Measurements from ENCODE around the gene HIP1R.
"Not testable (repeated sequence)": the region's sequence is repeated elsewhere in the genome, so short reads cannot be mapped to it uniquely, and the experiment has no call there.

Gene HIP1R, protein sequence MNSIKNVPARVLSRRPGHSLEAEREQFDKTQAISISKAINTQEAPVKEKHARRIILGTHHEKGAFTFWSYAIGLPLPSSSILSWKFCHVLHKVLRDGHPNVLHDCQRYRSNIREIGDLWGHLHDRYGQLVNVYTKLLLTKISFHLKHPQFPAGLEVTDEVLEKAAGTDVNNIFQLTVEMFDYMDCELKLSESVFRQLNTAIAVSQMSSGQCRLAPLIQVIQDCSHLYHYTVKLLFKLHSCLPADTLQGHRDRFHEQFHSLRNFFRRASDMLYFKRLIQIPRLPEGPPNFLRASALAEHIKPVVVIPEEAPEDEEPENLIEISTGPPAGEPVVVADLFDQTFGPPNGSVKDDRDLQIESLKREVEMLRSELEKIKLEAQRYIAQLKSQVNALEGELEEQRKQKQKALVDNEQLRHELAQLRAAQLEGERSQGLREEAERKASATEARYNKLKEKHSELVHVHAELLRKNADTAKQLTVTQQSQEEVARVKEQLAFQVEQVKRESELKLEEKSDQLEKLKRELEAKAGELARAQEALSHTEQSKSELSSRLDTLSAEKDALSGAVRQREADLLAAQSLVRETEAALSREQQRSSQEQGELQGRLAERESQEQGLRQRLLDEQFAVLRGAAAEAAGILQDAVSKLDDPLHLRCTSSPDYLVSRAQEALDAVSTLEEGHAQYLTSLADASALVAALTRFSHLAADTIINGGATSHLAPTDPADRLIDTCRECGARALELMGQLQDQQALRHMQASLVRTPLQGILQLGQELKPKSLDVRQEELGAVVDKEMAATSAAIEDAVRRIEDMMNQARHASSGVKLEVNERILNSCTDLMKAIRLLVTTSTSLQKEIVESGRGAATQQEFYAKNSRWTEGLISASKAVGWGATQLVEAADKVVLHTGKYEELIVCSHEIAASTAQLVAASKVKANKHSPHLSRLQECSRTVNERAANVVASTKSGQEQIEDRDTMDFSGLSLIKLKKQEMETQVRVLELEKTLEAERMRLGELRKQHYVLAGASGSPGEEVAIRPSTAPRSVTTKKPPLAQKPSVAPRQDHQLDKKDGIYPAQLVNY

DNA sequence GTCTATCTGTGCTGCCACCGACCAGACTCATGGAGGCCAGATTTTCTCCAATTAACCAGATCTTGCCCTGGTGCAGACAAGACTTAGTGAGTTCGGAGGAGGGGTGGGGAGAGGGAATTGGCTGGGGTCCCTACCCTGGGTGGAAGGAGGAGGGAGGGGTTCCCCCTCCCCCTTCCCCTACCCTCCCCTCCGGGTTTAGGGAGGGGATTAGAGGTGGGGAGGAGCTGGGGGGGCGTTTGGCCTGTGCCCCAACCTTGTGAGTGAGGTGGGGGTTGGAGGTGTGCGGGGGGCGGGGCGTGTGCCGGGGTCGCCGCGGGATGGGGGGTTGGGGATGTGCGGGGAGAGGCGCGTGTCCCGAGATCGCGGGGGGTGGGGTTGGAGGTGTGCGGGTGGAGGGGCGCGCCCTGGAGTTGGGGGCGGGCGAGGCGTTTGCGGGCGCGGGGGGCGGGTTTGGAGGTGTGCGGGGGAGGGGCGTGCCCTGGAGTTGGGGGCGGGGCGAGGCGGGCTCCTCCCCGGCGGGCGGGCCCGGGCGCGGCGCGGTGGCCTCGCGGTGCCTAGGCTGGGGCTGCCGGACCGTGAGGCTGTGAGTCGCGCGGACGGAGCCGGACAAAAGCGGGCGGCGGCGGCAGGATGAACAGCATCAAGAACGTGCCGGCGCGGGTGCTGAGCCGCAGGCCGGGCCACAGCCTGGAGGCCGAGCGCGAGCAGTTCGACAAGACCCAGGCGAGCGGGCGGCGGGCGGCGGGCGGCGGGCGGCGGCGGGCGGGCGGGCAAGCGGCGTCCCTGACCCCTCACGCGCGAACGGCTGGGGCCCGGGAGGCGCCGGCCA, at the start of gene HIP1R:
Gene HIP1R, plus strand, starts transcription at position 537 of the 829 bp plus-strand sequence. Its CDS starts 94 bp downstream, at position 631.
- Mint-ChIP-seq H3K36me3 (peaks cover 11% of the 10 kb centered on the region), H3K4me1 (peaks cover 41% of the 10 kb centered on the region), H3K27me3 (no peaks in the 10 kb centered on the region), H3K4me3 (peak within 1 kb of the TSS; percentile 100), H3K9me3 (no peaks in the 10 kb centered on the region), H3K27ac (peak within 1 kb of the TSS; percentile 96)
- DNase-seq (ENCODE audit: low spot score in 2 of 2) (peak; percentile 49 to 71), ATAC-seq (ENCODE audit: low read depth) (peak; percentile 58)

DNA sequence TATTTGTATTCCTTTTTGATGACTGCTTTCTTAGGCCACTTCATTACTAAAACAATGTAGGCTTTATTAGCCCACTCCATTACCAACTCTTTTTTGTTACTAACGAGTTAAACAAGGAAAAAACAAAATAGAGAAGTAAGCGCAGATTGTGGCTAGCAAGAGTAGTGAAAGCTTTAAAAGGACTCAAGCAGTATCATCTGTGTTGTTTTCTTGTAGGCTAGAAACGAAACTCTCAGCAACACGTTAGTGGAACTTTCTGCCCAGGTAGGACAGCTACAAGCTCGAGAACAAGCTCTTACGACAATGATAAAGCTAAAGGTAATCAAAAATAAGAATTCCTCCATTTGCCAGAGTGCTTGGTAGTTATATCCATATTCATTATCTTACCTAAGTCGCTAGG, 49.8 kb upstream of the HIP1R start:
- Mint-ChIP-seq H3K36me3 (no peaks in the 10 kb centered on the region), H3K27me3 (no peaks in the 10 kb centered on the region), H3K4me1 (no peaks in the 10 kb centered on the region), H3K9me3 (no peaks in the 10 kb centered on the region), H3K27ac (no peak overlapping the region), H3K4me3 (no peak overlapping the region)
- ATAC-seq (ENCODE audit: low read depth), result peak; percentile 53
- no peak for DNase-seq (ENCODE audit: low spot score in 2 of 2)

DNA sequence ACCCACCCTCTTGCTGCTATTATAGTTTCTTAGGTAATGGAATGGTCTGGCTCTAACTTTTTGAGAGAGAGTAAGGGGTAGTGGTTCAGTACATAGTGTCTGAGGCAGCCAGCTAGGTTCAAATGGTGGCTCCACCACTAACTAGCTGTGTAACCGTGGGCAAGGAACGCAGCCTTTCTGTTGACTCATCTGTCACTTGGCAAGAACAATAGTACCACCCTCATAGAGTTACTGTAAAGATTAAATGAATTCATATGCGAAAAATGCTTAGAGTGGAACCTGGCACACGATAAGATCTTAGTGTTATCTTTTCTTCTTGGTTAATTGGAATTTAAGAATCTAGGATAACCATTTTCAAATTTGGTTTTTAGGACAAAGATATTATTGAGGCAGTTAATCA, 46.9 kb upstream of the HIP1R start:
- ATAC-seq (ENCODE audit: low read depth) (no peak), DNase-seq (ENCODE audit: low spot score in 2 of 2) (no peak)
- H3K4me1 Mint-ChIP-seq, result no peaks in the 10 kb centered on the region
- no peaks in the 10 kb centered on the region for H3K9me3 Mint-ChIP-seq
- H3K27me3 Mint-ChIP-seq, result no peaks in the 10 kb centered on the region
- H3K27ac Mint-ChIP-seq, result no peak overlapping the region
- H3K36me3 Mint-ChIP-seq, result peaks cover 2% of the 10 kb centered on the region
- no peak overlapping the region for H3K4me3 Mint-ChIP-seq

DNA sequence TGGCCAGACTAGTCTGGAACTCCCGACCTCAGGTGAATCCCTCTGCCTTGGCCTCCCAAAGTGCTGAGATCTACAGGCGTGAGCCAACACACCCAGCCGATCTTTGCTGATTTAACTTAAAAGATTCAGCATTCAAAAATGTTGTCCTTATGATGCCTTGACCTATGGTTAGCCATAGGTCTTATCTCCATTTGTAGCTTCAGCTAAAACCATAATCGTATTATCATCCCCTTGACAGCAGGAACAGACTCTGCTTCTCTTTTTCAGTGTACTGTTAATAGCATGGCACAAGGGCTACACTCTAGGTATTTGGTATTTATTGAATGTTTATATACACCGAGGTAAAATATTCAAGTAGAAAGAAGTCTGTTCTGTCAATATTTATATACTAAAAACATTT, 45.6 kb upstream of the HIP1R start:
- peaks cover 2% of the 10 kb centered on the region for H3K36me3 Mint-ChIP-seq
- no peak for DNase-seq (ENCODE audit: low spot score in 2 of 2)
- no peak overlapping the region for H3K4me3 Mint-ChIP-seq
- peaks cover 4% of the 10 kb centered on the region for H3K4me1 Mint-ChIP-seq
- no peak for ATAC-seq (ENCODE audit: low read depth)
- no peaks in the 10 kb centered on the region for H3K9me3 Mint-ChIP-seq
- no peaks in the 10 kb centered on the region for H3K27me3 Mint-ChIP-seq
- no peak overlapping the region for H3K27ac Mint-ChIP-seq

DNA sequence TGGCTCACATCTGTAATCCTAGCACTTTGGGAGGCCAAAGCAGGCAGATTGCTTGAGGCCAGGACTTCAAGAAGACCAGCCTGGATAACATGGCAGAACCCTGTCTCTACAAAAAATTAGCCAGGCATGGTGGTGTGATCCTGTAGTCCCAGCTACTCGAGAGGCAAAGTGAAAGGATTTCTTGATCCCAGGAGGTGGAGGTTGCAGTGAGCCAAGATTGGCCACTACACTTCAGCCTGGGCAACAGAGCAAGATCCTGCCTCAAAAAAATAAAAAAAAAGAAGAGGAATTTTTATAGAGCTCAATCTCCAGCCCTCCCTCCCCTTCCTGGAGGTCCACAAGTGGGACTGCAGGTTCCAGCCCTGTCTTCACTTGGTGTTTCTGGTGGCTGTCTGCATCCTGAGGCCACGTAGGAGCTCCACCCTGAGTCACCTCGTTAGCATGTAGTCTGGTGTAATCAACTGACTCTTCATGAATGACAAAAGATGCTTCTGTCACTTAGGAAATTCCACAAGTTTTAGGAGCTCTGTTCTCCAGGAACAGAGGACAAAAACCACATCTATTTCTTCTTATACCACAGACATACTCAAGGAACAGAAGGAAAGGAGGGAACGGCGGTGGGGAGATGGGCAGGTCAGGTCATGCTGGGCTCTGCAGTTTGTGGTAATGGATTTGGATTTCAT, 44.7 kb upstream of the HIP1R start:
- Mint-ChIP-seq H3K27me3 (no peaks in the 10 kb centered on the region), H3K4me3 (no peak overlapping the region), H3K36me3 (peaks cover 2% of the 10 kb centered on the region), H3K27ac (no peak overlapping the region), H3K4me1 (peaks cover 4% of the 10 kb centered on the region), H3K9me3 (no peaks in the 10 kb centered on the region)
- no peak for ATAC-seq (ENCODE audit: low read depth)
- DNase-seq (ENCODE audit: low spot score in 2 of 2), result no peak

DNA sequence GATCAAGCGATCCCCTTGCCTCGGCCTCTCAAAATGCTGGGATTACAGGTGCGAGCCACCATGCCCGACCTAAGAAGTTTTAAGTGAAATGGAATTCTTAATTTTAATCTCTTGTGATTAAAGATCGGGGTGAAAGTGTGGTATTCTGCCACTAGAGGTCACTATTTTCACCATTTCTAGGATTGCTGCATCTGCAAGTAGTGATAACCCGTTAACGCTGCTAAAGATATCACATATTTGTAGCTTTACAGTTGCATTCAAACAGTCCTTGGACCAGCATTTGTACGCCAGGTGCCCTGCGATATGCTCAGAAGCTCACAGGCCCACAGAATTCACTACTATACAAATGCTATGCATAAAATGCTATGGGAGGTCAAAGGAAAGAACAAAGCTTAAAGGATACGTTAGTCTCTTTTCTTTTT, 41.6 kb upstream of the HIP1R start:
- Mint-ChIP-seq H3K4me1 (peaks cover 4% of the 10 kb centered on the region), H3K36me3 (peaks cover 2% of the 10 kb centered on the region), H3K27ac (no peak overlapping the region), H3K9me3 (no peaks in the 10 kb centered on the region), H3K27me3 (no peaks in the 10 kb centered on the region), H3K4me3 (no peak overlapping the region)
- ATAC-seq (ENCODE audit: low read depth) (peak; percentile 80), DNase-seq (ENCODE audit: low spot score in 2 of 2) (peak; percentile 22 to 59)

DNA sequence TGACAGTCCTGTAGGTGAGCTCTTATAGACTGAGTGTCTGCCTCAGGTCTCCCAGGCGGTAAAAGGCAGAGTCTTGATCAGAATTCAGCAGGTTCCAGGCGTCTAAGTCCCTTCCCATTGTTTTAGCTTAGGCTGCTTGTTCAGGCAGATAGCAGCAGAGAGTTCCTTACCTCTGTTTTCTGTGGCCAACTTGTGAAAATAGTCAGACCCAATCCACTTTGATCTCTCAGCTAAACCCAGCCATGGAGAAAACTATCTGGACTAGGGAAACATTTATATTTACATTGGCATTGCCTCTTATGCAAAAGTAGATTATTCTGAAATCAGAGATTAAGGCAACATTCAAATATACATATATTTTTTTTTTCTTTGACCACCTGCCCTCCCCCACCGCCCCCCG, 39.5 kb upstream of the HIP1R start:
- no peak for DNase-seq (ENCODE audit: low spot score in 2 of 2)
- ATAC-seq (ENCODE audit: low read depth), result no peak
- H3K36me3 Mint-ChIP-seq, result peaks cover under 1% of the 10 kb centered on the region
- no peak overlapping the region for H3K4me3 Mint-ChIP-seq
- H3K27ac Mint-ChIP-seq, result no peak overlapping the region
- peaks cover 4% of the 10 kb centered on the region for H3K4me1 Mint-ChIP-seq
- H3K27me3 Mint-ChIP-seq, result no peaks in the 10 kb centered on the region
- H3K9me3 Mint-ChIP-seq, result no peaks in the 10 kb centered on the region

DNA sequence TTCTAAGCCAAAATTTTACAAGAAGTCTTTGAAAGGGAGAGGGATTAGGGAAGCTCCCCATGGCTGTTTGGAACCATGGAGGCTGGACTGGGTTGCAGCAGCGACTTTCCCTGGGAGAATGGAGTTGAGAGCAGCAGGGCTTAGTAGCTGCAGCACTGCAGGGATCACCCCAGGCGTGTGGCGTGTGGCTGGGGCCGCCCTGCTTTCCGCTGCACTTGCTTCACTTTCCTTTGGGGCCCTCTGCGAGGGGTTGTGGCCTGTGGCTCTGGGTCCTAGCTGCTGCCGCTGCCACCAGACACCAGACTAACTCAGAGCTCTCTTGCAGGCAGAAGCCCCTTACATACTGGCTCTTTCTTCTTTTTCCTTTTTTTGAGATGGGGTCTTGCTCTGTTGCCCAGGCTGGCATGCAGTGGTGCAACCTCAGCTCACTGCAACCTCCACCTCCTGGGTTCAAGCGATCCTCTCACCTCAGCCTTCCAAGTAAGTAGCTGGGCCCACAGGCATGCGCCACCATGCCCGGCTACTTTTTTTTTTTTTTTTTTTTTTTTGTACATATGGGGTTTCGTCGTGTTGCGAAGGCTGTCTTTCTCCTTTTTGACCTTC, 35.5 kb upstream of the HIP1R start:
- Mint-ChIP-seq H3K27me3 (no peaks in the 10 kb centered on the region), H3K36me3 (no peaks in the 10 kb centered on the region), H3K4me1 (no peaks in the 10 kb centered on the region), H3K27ac (no peak overlapping the region), H3K4me3 (no peak overlapping the region), H3K9me3 (no peaks in the 10 kb centered on the region)
- ATAC-seq (ENCODE audit: low read depth) (no peak), DNase-seq (ENCODE audit: low spot score in 2 of 2) (no peak)

DNA sequence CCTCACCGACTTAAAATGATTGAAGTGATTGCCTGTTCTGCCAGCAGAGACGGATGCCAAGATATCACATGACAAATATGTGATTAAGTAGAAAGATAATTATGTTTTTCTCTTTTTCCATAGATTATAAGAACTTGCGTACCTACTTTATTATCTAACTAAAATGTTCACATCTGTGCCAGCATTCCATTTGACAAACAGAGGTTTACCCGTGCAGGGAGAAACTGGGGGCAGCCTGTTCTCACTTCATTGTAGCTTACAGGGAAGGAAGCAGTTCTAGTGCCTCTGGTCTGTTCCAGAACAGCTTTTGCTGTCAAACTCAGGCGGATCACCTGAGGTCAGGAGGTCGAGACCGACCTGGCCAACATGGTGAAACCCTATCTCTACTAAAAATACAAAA, 31.3 kb upstream of the HIP1R start:
- peaks cover 3% of the 10 kb centered on the region for H3K4me1 Mint-ChIP-seq
- no peak overlapping the region for H3K27ac Mint-ChIP-seq
- DNase-seq (ENCODE audit: low spot score in 2 of 2) (no peak), ATAC-seq (ENCODE audit: low read depth) (no peak)
- no peaks in the 10 kb centered on the region for H3K27me3 Mint-ChIP-seq
- H3K4me3 Mint-ChIP-seq, result no peak overlapping the region
- no peaks in the 10 kb centered on the region for H3K36me3 Mint-ChIP-seq
- no peaks in the 10 kb centered on the region for H3K9me3 Mint-ChIP-seq

DNA sequence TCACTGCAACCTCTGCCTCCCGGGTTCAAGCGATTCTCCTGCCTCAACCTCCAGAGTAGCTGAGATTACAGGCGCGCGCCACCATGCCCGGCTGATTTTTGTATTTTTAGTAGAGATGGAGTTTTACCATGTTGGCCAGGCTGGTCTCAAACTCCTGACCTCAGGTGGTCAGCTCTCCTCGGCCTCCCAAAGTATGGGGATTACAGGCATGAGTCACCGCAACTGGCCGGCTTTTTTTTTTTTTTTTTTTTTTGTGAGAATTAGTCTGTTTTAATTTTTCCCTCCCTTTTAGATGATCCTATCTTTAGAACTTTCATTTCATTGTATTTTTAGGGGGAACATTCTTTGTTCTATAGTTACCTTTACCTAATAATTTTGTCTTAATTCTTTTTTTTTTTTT, 30.3 kb upstream of the HIP1R start:
- H3K4me1 Mint-ChIP-seq; H3K27me3 Mint-ChIP-seq; DNase-seq (ENCODE audit: low spot score in 2 of 2); ATAC-seq (ENCODE audit: low read depth); H3K4me3 Mint-ChIP-seq; H3K36me3 Mint-ChIP-seq; H3K9me3 Mint-ChIP-seq; H3K27ac Mint-ChIP-seq: not testable (repeated sequence)

DNA sequence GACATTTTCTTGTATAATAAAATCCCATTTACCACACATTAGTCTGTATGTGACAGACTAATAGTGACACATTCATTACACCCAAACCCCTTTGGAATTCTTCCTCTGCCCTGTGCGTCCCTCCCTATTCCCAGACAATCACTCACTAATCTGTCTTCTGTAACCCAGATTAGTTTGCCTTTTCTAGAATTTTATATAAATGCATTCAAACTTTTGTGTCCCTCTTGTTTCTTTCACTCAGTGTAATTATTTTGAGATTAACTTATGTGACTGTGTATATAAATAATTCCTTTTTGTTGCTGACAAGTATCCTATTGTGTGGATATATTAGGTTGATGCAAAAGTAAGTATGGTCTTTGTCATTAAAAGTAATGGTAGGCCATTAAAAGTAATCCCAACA, 27.6 kb upstream of the HIP1R start:
- Mint-ChIP-seq H3K9me3 (no peaks in the 10 kb centered on the region), H3K36me3 (no peaks in the 10 kb centered on the region), H3K4me1 (peaks cover 9% of the 10 kb centered on the region), H3K4me3 (no peak overlapping the region), H3K27me3 (no peaks in the 10 kb centered on the region), H3K27ac (no peak overlapping the region)
- ATAC-seq (ENCODE audit: low read depth), result no peak
- DNase-seq (ENCODE audit: low spot score in 2 of 2), result no peak

DNA sequence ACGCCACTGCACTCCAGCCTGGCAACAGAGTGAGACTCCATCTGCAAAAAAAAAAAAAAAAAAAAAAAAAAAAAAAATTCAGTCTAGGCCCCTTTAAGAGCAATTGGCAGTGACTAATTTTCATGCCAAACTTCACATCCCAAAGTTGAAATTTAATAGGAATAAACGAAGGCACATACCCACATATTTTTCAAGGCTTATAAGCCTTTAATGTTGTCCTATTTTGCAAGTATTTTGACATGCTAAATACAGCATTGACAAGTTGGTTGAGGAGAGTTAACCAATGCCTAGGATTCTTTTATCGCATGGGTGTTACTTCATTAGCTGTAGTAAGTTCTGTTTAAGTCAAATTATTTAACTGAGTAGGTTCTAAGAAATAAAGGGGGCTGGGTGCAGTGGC, 23.5 kb upstream of the HIP1R start:
- H3K9me3 Mint-ChIP-seq, result no peaks in the 10 kb centered on the region
- DNase-seq (ENCODE audit: low spot score in 2 of 2) (no peak), ATAC-seq (ENCODE audit: low read depth) (no peak)
- peaks cover 28% of the 10 kb centered on the region for H3K4me1 Mint-ChIP-seq
- H3K27me3 Mint-ChIP-seq, result no peaks in the 10 kb centered on the region
- H3K36me3 Mint-ChIP-seq, result no peaks in the 10 kb centered on the region
- H3K4me3 Mint-ChIP-seq, result no peak overlapping the region
- H3K27ac Mint-ChIP-seq, result no peak overlapping the region

DNA sequence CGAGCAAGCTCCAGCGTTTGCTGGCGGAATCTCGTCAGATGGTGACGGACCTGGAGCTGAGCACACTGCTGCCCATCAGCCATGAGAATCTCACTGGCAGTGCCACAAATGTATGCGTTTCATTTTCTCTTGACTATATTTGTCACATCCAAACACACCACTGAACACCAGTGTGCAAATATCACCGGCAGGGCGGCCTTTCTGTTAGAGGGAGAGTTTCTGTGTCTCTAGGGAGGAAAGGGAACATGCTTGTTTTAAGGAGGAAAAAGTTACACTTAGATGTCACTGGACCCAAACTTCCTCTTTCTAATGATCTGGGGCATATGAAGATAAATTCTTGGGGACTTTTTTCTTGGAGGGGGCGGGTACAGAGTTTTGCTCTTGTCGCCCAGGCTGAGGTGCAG, 21.9 kb upstream of the HIP1R start:
- ATAC-seq (ENCODE audit: low read depth) (peak; percentile 98), DNase-seq (ENCODE audit: low spot score in 2 of 2) (peak; percentile 55 to 72)
- Mint-ChIP-seq H3K27ac (peak overlapping the region; percentile 53), H3K4me1 (peaks cover 31% of the 10 kb centered on the region), H3K4me3 (peak overlapping the region; percentile 74), H3K36me3 (no peaks in the 10 kb centered on the region), H3K9me3 (no peaks in the 10 kb centered on the region), H3K27me3 (no peaks in the 10 kb centered on the region)
